Measurements from ENCODE around the gene PXYLP1.

Gene PXYLP1

DNA sequence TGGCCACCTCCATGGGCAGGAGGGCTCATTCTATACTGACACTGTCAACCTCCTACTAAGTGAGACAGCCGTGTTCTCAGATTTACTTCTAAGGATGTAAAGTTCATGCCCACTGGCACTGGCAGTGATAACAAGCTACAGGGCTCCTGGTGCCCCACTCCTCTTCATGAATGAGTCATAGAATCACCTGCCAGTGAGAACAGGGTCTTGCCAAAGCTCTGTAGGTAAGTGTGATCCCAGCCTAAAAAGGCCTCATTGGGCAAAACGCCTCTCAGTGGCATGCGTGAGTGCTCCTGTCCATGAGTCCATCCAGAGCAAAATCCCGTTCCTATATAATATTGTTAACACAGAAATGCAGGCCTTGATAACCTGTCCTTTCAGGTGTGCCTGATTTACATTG lies 17.4 kb downstream of the PXYLP1 start:
- no peak for DNase-seq (ENCODE audit: low read depth, low spot score)

DNA sequence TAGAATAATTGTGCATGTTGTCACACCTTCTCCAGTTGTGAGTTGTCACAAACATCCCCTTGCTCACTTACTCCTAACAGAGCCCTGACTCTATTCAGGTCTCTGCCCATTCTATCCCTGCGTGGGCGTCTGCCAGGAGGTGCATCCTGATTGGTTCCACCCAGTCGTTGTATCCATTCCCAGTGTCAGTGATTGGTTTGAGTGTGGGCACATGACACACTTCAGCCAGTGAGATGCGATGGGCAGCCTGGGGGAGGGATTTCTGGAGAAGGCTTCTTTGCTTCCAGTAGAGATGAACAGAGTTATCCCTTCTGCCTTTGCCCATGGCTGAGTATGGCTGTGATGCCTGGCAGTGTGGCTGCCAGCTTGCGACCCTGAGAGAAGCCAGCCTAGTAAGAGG lies 18.7 kb downstream of the PXYLP1 start:
- no peak for DNase-seq (ENCODE audit: low read depth, low spot score)

DNA sequence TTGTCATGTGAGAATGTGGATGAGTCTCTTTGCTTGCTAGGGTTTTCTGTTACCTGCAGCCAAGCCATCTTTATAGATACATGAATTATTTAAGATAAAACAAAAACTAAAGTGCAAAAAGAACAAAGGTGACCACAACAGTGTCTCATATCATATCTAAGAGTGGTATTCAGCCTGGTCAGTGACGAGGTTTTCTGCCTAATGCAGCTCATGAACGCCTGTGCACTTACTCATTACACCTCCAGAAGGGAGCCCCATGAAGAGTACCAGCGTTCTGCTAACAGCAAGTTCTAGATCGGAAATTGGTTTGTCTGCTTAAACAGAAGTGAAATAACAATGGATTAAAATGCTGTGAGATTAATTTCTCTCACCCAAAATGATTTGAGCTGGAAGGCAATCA lies 19.2 kb downstream of the PXYLP1 start:
- no peak for DNase-seq (ENCODE audit: low read depth, low spot score)

DNA sequence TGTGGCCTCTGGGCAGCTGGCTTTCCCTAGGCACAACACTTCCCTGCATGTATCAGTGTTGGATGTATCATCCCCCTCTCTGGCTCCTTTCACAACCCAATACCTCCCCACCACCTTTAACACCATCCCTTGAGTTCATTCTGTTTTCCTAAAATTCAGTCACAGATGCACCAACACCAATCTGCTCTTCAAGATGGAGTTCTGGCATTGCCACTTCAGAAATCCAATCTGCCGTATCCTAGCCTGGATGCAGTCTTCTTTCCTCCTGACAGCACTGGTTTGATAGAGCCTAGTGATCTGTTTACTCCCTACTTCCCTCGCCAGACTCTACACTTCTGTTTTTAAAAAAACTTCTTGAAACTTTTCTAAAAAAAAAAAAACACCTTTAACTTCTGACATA lies 21.7 kb downstream of the PXYLP1 start:
- DNase-seq (ENCODE audit: low read depth, low spot score): no peak

DNA sequence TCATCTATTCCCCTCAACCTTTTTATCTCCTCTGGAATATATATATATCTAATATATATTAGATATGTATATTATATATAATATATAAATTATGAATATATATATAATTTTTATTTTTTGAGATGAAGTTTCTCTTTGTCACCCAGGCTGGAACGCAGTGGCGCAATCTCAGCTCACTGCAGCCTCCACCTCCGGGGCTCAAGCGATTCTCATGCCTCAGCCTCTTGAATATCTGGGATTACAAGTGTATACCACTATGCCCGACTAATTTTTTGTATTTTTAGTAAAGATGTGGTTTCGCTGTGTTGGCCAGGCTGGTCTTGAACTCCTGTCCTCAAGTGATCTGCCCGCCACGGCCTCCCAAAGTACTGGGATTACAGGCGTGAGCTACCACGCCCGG lies 22.2 kb downstream of the PXYLP1 start:
- DNase-seq (ENCODE audit: low read depth, low spot score): no peak

DNA sequence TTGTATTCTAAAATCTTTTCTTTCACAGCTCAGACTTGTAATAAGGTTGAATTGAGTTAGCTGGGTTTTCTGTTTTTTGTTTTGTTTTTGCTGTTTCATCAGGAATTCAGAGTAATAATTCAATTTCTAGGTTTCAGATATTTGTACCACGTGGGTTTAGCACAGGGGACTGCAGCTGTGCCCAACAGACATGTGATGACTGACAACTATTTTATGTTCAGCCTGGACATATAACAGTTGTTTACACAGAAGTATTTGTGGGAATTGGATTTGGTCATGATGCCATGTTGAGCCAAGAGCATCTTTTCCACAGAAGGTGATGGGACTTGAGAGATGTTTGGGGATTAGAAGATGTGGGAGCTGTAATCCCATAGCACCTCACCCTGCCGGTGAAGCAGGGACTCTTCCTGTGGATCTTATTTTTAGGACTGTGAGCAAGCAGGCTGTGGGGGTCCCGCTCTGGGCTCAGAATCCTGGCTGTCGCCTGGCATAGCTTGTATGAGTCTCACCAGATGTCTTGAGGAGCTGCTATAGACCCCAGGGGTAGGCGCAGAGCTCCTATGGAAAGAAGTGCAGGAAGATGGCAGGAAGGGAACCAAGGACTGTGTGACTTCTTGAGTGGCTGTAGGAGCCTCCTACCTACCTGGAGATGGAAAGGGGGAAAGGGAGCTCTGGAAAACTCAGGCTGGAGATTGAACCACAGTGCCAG lies 23.7 kb downstream of the PXYLP1 start:
- DNase-seq (ENCODE audit: low read depth, low spot score): no peak

DNA sequence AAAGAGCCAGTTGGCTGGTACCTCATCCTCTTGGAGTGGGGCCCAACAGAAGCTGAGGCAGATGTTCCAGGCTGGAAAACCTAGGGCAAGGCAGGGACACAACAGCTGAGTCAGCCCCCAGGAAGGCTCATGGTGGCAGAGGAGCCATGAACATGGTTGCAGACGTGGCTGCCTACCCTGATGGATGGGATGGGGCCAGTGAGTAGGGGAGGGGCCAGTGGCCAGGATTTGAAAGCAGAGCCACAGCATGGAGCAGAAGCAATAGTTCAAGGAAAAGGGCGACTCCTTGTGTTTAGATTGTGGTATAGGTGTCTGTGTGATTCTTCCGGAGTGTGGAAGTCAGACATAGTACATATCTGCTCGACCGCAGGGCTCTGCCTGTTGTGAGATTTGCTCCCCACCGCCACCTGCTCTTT lies 24.2 kb downstream of the PXYLP1 start:
- peak; percentile 80 for DNase-seq (ENCODE audit: low read depth, low spot score)

DNA sequence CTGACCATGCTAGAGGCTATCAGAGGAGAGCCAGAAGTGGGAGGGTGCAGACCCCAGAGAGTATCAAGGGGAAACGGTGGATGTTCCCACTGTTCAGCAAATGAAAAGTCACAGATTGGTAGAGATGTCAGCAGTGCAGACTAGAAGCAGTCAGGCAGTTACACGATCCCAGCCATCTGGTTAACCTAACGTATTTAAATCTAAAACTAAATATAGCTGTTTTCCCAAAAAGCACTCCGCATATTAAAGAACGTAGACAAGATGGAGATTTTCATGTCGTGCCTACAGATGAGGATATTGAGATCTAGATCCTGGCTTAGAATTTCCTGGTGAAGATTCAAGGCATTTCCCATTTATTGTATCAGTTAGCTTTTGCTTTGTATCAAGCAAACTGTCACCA lies 25.2 kb downstream of the PXYLP1 start:
- DNase-seq (ENCODE audit: low read depth, low spot score): no peak

DNA sequence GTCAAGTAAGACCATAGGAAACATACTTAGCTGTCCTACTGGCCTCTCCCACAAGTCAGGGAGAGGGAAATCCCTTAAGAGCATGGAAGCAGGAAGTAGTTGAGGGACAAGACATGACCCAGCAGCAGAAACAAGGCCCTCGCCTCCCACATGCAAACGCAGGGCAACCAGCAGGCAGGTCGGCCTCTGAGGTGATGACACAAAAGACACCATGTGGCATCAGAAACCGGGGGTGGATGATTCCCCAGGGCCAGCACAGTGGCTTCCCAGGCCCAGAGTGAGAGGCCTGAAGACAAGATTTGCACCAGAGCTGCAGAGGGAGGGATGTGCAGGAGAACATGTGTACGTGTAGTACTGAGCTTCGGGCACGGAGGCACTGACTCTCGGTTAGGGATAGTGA lies 26.3 kb downstream of the PXYLP1 start:
- DNase-seq (ENCODE audit: low read depth, low spot score): no peak

DNA sequence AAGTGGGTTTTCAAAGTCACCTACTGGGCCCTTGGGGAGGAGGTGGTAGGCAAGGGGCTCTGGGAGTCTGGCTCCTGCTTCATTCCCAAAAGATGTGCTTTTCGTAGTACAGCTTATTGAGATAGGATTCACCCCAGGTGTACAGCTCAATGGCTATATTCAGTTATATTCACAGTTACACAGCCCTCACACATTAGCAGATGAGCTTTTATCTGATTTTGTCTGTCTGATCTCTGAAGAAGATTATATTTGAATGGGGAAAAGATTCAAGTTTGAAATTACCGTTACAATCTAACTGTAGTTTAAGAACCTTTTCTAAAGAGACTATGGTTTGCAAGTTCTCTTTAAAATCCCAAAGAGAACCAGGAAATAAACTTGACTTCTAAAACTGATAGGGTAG lies 27.3 kb downstream of the PXYLP1 start:
- no peak for DNase-seq (ENCODE audit: low read depth, low spot score)

DNA sequence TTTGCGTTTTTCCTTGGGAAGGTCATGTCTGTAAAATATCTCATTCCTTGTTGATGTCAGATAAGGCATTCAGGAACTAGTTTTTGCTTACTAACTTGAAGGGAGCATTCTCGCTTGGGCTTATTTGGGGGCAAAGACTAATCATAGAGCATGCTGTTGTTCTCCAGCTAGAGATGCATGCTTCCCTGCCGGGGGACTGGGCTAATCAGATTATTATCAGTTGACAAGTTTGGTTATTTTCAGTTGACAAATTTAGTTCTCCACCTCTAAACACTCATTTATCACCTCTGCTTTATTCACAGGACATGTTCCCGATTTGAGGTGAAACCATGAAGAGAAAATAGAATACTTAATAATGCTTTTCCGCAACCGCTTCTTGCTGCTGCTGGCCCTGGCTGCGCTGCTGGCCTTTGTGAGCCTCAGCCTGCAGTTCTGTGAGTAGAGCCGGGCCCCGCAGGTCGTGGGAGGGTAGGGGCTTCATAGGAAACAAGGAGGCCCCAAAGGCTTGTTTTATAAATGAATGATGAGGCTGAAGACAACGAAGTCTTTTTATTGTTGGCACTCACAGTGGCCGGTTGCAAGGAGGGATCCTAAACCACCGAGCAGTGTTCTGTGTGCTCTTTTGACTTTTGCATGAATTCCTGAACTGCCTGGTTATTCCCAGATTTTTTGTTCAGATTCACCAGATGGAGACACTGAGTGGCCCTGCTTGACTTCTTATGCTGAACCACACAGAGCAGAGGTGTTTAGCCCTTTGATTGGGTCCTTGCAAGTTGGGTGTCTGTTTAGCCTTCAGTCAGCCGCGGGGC lies 28.4 kb downstream of the PXYLP1 start:
- no peak for DNase-seq (ENCODE audit: low read depth, low spot score)

DNA sequence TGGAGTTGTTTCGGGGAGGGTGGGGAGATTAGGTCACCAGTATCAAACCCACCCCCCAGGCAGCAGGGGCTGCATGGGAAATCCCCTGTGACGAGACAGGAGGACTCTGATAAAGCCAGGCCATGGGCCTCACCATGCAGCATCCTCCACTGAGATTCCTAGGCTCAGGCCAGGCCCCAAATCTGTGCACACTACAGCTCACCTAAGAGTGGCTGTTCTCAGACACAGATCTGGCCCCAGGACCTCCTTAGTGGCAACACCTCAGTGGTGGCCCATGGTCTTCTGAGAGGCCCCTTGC lies 29.0 kb downstream of the PXYLP1 start:
- DNase-seq (ENCODE audit: low read depth, low spot score): no peak

DNA sequence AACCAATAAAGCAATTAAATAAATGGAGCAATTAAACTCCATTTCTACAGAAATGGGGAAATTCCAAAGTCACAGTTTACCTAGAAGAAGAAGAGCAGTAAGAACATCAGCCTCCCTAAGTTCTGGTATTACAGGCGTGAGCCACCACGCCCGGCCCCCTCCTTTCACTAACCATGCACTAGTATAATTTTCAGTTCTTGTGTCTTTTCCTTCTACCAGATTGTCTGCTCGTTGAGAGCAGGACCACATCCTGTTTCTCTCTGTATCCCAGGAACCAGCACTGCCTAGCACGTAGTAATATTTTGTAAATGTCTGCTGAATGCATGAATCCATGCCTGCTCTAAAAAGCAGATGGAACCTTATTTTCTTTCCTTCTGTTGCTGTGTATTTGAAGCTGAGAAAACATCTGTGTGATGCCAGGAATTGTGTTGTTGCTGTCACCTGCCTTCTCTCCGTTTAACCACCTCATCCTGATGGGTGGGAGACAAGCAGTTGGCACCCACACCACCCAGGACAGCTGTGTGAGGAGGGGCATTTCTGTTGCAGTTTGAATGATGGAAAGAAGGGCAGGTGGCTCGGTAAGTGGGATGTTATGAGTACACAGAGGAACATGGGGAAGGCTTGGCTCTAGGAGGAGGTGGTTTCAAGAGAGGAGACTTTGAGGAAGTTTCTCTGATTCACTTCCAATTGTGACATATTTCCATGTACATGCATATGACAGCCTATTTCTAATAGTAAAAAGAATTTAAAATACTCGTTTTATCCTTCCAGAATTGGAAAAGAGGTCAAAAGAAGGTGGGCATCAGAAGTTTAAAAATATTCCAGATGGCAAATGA lies 30.1 kb downstream of the PXYLP1 start:
- no peak for DNase-seq (ENCODE audit: low read depth, low spot score)

DNA sequence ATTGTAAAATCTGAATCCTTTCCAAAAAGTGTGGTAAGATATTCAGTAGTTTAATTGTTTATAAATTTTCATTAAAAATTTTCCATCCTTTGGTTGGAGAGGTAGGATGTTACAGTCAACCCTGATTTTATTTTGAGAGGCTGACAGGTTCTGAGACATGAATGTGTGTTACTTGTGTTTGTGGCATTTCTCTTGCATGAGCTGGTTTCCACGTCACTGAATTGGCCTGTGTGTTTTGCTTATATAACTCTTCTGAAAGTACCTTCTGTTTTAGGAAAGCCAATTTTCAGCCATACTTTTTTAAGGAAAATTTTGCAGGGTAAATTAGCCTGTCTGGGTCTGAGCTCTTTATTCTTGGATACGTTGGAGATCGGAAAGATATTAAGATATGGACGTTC lies 30.7 kb downstream of the PXYLP1 start:
- DNase-seq (ENCODE audit: low read depth, low spot score): no peak

DNA sequence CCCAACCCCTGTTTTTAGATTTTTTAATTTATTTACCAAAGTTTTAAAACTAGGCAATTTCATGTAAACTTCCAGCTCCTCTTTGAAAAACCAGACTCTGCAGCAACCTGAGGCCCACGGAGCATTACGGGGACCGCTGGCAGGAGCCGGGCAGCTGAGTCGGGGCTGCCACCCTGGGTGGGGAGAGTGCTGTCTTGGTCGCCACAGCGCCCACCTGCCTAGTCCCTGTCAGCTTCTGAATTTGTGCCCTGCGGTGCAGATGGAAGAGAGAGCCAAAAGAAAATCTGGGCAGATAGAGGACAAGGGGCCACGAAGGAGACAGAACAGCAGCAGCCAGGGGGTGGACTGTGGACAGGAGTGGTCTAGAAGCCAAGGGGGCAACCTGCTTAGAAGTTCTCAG lies 34.6 kb downstream of the PXYLP1 start:
- no peak for DNase-seq (ENCODE audit: low read depth, low spot score)

DNA sequence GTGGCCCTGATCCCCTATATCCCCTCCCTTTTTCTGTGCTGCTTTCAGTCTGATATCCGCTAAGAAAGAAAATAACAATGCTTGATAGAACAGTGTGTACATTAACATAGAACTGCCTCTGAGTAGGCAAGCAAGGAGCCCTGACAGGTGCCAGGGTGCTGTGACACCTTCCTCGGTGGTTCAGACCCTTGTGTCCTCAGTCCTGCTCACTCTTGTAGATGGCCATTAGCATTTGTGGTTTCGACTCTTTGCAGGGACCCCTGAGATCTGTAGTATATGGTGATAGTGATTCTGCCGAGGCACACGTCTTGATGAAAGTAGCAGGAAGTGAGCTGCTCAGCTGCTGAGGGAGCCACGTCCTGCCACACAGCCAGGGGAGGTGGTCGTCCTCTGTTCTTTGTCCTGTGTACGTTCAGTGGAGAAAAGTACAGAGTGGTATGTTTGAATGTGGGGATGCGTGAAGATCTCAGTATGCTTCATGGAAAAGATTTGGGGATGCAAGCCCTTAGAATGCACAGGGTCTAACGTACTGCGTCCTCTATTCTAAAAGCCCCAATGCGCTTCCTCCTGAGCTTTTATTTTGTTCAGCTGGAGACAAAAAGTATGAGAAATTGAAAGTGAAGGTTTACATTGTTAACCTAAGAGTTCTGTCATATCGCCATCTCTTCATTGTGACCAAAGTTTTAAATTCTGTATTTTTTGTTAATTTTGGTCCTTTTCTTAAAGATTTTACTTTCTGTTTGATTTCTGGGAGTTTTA lies 35.4 kb downstream of the PXYLP1 start:
- DNase-seq (ENCODE audit: low read depth, low spot score): no peak

DNA sequence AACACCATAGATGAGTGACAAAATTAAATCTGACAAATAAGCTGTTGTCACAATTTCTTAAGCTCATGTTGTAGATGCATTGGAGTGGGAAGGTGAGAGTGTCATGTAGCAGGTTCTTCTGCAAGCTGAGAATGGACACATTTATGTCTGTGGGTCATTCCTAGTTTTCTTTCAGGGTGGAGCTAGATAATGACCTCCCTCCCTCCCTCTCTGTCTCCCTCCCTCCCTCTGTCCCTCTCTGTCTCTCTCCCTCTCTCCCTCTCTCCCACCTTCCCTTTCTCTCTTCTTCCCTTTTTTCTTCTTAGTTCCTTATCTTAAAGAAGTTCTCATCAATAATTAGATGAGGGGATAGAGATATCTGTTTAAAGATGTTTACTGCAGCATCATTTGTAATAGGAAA lies 36.0 kb downstream of the PXYLP1 start:
- DNase-seq (ENCODE audit: low read depth, low spot score): no peak

DNA sequence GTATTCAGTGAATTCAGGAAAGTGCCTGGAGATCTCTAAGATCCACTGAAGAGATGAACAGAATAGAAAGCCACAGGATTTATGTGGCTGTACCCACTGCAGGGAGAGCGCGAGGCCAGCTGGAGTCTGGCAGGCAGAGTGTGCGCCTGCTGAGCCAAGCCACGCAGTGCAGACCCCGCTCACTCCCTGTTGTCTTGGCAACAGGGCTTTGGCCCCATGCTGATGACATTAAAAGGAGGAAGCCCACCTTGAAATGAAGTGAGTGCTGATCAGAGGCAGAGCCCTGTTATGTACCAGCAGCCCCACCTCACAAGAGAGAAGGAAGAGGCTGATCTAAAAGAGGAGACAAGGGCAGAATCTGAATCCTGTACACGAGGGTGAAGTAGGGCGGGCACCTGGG lies 36.7 kb downstream of the PXYLP1 start:
- DNase-seq (ENCODE audit: low read depth, low spot score): no peak

DNA sequence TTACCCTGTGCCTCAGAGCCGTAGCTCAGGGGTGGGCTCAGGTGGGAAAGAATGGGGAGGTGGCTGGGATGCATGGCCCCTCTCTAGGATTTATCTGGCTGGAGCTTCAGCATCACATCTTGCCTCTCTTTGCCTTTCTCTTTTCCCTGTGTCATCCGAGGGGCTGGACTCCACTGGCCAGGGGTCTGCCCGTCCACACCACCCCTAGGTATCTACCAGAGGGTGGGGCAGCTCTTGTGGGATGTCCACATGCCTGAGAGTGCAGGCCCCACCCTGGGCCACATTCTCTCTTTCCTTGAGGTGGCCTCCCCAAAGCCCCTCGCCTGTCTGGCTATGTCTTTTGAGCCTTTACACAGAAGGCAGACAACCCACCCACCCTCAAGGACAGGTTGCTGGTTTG lies 37.2 kb downstream of the PXYLP1 start:
- DNase-seq (ENCODE audit: low read depth, low spot score): no peak

DNA sequence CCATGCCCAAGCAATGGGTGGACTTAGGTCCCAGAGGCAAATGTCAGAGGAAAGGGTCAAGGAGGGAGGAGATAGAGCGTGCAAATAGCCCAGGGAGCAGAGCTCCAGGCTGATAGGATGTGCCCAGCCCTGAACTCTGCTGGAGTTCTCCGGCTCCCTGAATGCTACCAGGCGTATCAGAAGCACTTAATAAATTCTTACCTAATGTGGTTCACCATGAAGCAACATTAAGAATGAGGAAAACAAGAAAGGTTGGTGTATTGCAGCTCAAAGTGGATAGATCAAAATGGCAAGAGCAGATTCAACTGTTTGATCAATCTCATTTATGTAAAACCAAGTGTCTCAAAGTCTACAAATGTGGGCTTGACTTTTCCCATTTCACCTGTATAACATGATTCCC lies 38.3 kb downstream of the PXYLP1 start:
- DNase-seq (ENCODE audit: low read depth, low spot score): no peak

DNA sequence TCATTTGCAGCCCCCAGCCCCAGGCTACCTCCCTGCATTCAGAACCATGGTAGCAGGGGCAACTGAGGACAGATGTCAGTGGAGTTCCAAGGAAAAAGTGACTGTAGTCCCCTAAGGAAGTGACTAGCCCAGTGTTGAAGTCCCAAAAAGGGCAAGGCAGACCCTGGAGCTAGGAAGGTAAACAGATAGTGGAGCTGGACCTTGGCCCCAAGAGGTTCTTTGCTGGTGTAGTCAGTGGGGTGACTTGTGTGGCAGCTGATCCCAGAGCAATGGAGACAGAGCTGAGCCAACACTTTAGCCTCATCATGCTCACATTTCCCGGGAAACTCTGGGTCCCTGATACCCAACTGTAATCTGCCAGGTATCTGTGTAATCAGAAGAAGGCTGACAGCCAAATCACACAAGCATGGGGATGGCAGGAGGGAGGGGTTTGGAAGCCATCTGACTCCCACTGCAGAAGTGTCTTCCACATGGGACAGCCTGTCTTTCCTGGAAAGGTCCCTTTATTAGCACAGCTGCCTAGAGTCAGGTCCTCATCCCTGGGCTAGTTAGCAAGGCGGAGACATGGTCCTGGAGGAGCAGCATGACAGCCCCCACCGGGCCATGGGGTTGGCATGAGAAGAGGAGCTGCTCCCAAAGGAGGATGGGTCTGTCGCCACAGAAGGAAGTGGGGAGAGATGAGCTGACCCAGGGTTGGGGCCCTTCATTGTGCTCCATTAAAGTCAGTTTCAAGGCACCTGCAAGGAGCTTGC lies 39.8 kb downstream of the PXYLP1 start:
- no peak for DNase-seq (ENCODE audit: low read depth, low spot score)
